B cell (primary cell): Measurements from ENCODE around the gene RAB28.

Experiments
- EZH2 ChIP-seq: IDR thresholded peaks from 2 replicates; pipeline ENCODE4 v1.6.1; 2012; ENCODE audit warnings: borderline replicate concordance, low read depth, mild to moderate bottlenecking, moderate library complexity, low read length; ENCODE audit not compliant: insufficient read depth, poor library complexity, severe bottlenecking
- TF ChIP-seq, protein P1 (sequence below): fragments of 200-600 bp; IDR thresholded peaks from one replicate; pipeline ENCODE4 v1.8.0; 2022; ENCODE audit warnings: antibody characterized with exemption, mild to moderate bottlenecking

DNA sequence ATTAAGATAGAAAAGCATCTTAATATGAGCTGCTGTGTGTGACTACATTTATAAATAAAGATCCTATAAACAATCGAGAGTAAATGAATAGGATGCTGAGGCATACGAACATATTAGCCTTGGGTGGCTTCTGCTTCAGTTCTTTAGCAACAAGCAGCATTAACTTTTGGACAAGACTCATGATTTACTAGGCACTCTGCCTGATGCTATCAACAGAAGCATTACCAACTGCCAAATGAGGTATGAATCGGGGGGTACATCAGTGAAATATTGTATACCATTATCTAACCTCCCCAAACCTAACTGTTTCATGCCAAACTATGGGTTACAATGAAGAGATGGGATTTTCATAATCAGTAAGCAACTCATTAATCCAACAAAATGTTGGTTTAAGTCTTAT, 113.1 kb downstream of the RAB28 start:
- TF ChIP-seq, protein P1, sequence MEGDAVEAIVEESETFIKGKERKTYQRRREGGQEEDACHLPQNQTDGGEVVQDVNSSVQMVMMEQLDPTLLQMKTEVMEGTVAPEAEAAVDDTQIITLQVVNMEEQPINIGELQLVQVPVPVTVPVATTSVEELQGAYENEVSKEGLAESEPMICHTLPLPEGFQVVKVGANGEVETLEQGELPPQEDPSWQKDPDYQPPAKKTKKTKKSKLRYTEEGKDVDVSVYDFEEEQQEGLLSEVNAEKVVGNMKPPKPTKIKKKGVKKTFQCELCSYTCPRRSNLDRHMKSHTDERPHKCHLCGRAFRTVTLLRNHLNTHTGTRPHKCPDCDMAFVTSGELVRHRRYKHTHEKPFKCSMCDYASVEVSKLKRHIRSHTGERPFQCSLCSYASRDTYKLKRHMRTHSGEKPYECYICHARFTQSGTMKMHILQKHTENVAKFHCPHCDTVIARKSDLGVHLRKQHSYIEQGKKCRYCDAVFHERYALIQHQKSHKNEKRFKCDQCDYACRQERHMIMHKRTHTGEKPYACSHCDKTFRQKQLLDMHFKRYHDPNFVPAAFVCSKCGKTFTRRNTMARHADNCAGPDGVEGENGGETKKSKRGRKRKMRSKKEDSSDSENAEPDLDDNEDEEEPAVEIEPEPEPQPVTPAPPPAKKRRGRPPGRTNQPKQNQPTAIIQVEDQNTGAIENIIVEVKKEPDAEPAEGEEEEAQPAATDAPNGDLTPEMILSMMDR: no peak
- TF ChIP-seq EZH2: no peak
